GM23338 (cell line): Measurements from ENCODE around the gene RDH12. TPM values are rescaled to one million over a fixed set of nuclear protein-coding genes. Genes with fewer than 3 reads are reported as not detected.

Source experiments
- ATAC-seq: fragments of 200-7000 bp; cut with Tn5 transposase; 3 replicates; pipeline ENCODE4 v1.9.1; 2020
- DNase-seq: peaks from one replicate; pipeline ENCODE4 v3.0.0-alpha.2; 2015; ENCODE audit warnings: low spot score
- H2AFZ ChIP-seq: fragments of 200-600 bp; sonication (generic); 2 replicates; pipeline ENCODE4 v1.8.0; 2016; ENCODE audit warnings: antibody characterized with exemption, mild to moderate bottlenecking, moderate library complexity
- H3F3A ChIP-seq: fragments of 200-600 bp; sonication (generic); replicated peaks from 2 replicates; pipeline ENCODE4 v1.8.0; 2017; ENCODE audit warnings: antibody characterized with exemption, mixed run types, low read depth
- H3K27ac ChIP-seq: fragments of 200-600 bp; sonication (generic); 2 replicates; pipeline ENCODE4 v1.6.1; 2016; ENCODE audit warnings: low read depth
- H3K27me3 ChIP-seq: fragments of 200-600 bp; sonication (generic); 2 replicates; pipeline ENCODE4 v1.8.0; 2016; ENCODE audit warnings: mild to moderate bottlenecking, mixed run types, moderate library complexity; ENCODE audit not compliant: insufficient read depth
- H3K36me3 ChIP-seq: fragments of 200-600 bp; sonication (generic); 2 replicates; pipeline ENCODE4 v1.8.0; 2016; ENCODE audit warnings: mild to moderate bottlenecking; ENCODE audit not compliant: insufficient read depth
- H3K4me1 ChIP-seq: fragments of 200-600 bp; sonication (generic); 2 replicates; pipeline ENCODE4 v1.8.0; 2016; ENCODE audit warnings: mild to moderate bottlenecking, moderate library complexity; ENCODE audit not compliant: insufficient read depth
- H3K4me2 ChIP-seq: fragments of 200-600 bp; sonication (generic); 2 replicates; pipeline ENCODE4 v1.7.1; 2017; ENCODE audit warnings: mixed run types
- H3K4me3 ChIP-seq: fragments of 200-600 bp; sonication (generic); 2 replicates; pipeline ENCODE4 v1.6.1; 2016; ENCODE audit warnings: mixed run types
- H3K79me2 ChIP-seq: fragments of 200-600 bp; sonication (generic); replicated peaks from 2 replicates; pipeline ENCODE4 v1.8.0; 2017; ENCODE audit warnings: mild to moderate bottlenecking; ENCODE audit not compliant: insufficient read depth
- H3K9me2 ChIP-seq: fragments of 200-600 bp; sonication (generic); 2 replicates; pipeline ENCODE4 v1.8.0; 2017; ENCODE audit not compliant: insufficient read depth
- H4K20me1 ChIP-seq: fragments of 200-600 bp; sonication (generic); replicated peaks from 2 replicates; pipeline ENCODE4 v1.8.0; 2017; ENCODE audit warnings: mild to moderate bottlenecking; ENCODE audit not compliant: insufficient read depth
- H3K27ac Mint-ChIP-seq: 2 replicates; pipeline ENCODE4 v1.8.0; 2020; ENCODE audit warnings: inconsistent platforms, mild to moderate bottlenecking, moderate library complexity, mixed read lengths
- H3K27me3 Mint-ChIP-seq: 3 replicates; pipeline ENCODE4 v1.8.0; 2022; ENCODE audit warnings: low read depth, mild to moderate bottlenecking, moderate library complexity, mixed read lengths, inconsistent platforms; ENCODE audit not compliant: insufficient read depth, poor library complexity
- H3K36me3 Mint-ChIP-seq: 3 replicates; pipeline ENCODE4 v1.8.0; 2021; ENCODE audit warnings: low read depth, mild to moderate bottlenecking, inconsistent platforms, moderate library complexity, mixed read lengths
- H3K4me1 Mint-ChIP-seq: 3 replicates; pipeline ENCODE4 v1.8.0; 2020; ENCODE audit warnings: mild to moderate bottlenecking, inconsistent platforms, mixed read lengths
- H3K4me3 Mint-ChIP-seq: 3 replicates; pipeline ENCODE4 v1.8.0; 2021; ENCODE audit warnings: moderate library complexity, mild to moderate bottlenecking, inconsistent platforms, mixed read lengths
- H3K9me3 Mint-ChIP-seq: 3 replicates; pipeline ENCODE4 v1.8.0; 2020; ENCODE audit warnings: moderate library complexity, mild to moderate bottlenecking, inconsistent platforms, mixed read lengths
- CREB1 ChIP-seq: fragments of 250-450 bp; sonication (Bioruptor Pico); IDR thresholded peaks from 2 replicates; pipeline ENCODE4 v1.5.0; 2020; ENCODE audit warnings: low read depth, mild to moderate bottlenecking, moderate library complexity
- ETS1 ChIP-seq: IDR thresholded peaks from 2 replicates; pipeline ENCODE4 v1.6.1; 2016; ENCODE audit warnings: antibody characterized with exemption
- EZH2 ChIP-seq: fragments of 200-600 bp; sonication (generic); IDR thresholded peaks from one replicate; pipeline ENCODE4 v1.8.0; 2017; ENCODE audit warnings: antibody characterized with exemption, mild to moderate bottlenecking, low read depth; ENCODE audit not compliant: unreplicated experiment
- JUNB ChIP-seq: IDR thresholded peaks from one replicate; pipeline ENCODE4 v1.6.1; 2016; ENCODE audit warnings: antibody characterized with exemption; ENCODE audit not compliant: unreplicated experiment
- NANOG ChIP-seq: IDR thresholded peaks from 2 replicates; pipeline ENCODE4 v1.6.1; 2016; ENCODE audit warnings: antibody characterized with exemption, borderline replicate concordance
- STAT1 ChIP-seq: IDR thresholded peaks from one replicate; pipeline ENCODE4 v1.6.1; 2016; ENCODE audit warnings: antibody characterized with exemption; ENCODE audit not compliant: unreplicated experiment
- ZNF114 ChIP-seq: fragments of 250-450 bp; sonication (Bioruptor Pico); IDR thresholded peaks from 2 replicates; pipeline ENCODE4 v1.5.0; 2020; ENCODE audit warnings: mild to moderate bottlenecking, moderate library complexity
- ZNF331 ChIP-seq: fragments of 250-450 bp; sonication (Bioruptor Pico); IDR thresholded peaks from 2 replicates; pipeline ENCODE4 v1.5.0; 2020; ENCODE audit warnings: low read depth, mild to moderate bottlenecking, moderate library complexity
- polyA plus RNA-seq: library from polyadenylated mRNA; unstranded; fragments of >200 nt; fragmentation: Nextera tagmentation; extraction: Ambion mirVana; gene quantifications from 2 replicates; pipeline ENCODE4 v1.2.1, GENCODE V29; 2016
- total RNA-seq: library from RNA; depleted of rRNA; stranded (reverse); fragments of >200 nt; shearing (Covaris generic); gene quantifications from 2 replicates; pipeline ENCODE4 v1.2.3, GENCODE V29; 2014
- TF ChIP-seq, protein P1 (sequence below), 2 experiments: fragments of 200-600 bp in 1 of 2; sonication (generic) in 1 of 2; conservative IDR thresholded peaks; 2 replicates each; pipeline versions ENCODE4 v1.5.1 to v1.6.1; 2016 to 2017; ENCODE audit warnings: antibody characterized with exemption in 2 of 2, low read depth in 2 of 2, mild to moderate bottlenecking in 2 of 2, moderate library complexity in 1 of 2

Gene RDH12
- total and polyA plus RNA-seq, 2 experiments from 2014 or later = 0.28 to 1.6 TPM

DNA sequence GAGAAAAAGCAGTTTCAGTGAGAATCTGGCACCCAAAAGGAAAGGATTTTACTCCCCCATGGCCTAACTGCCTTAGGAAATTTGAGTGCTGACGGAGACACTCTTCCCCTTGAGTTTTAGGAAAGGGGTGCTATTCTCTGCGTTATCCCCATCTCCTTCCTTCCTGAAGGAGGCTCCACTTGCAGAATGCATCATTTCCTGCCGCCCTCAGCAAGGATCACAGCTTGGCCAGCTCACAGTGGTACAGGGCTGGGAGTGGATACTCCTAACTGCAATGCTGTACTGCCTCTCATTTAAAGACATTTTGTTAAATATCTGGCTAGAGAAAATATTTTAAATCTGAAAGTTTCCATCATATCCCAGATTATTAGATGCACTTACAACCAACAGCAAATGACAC, 33.0 kb downstream of the RDH12 start:
- DNase-seq (peak; percentile 63), ATAC-seq (peak; percentile 96)
- no peak overlapping the region for H3K4me3 ChIP-seq
- H3K27me3 Mint-ChIP-seq = peaks cover 3% of the 10 kb centered on the region
- H3K4me3 Mint-ChIP-seq = no peak overlapping the region
- 0 out of 2 replicates have a peak overlapping the region, but pooled peaks have one; percentile 22 for H3K27ac ChIP-seq
- H3K27ac Mint-ChIP-seq = peak overlapping the region; percentile 22; the same call in 1 of the 2 replicates
- peaks cover 17% of the 10 kb centered on the region for H3K4me1 Mint-ChIP-seq
- H4K20me1 ChIP-seq = no peaks in the 10 kb centered on the region
- TF ChIP-seq ZNF331 (CRISPR knock-in tag) = no peak
- TF ChIP-seq, protein P1, sequence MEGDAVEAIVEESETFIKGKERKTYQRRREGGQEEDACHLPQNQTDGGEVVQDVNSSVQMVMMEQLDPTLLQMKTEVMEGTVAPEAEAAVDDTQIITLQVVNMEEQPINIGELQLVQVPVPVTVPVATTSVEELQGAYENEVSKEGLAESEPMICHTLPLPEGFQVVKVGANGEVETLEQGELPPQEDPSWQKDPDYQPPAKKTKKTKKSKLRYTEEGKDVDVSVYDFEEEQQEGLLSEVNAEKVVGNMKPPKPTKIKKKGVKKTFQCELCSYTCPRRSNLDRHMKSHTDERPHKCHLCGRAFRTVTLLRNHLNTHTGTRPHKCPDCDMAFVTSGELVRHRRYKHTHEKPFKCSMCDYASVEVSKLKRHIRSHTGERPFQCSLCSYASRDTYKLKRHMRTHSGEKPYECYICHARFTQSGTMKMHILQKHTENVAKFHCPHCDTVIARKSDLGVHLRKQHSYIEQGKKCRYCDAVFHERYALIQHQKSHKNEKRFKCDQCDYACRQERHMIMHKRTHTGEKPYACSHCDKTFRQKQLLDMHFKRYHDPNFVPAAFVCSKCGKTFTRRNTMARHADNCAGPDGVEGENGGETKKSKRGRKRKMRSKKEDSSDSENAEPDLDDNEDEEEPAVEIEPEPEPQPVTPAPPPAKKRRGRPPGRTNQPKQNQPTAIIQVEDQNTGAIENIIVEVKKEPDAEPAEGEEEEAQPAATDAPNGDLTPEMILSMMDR (conservative IDR thresholded peaks at IDR 0.05; ENCODE audit: low read depth in 2 of 2) = peak; percentile 49 to 58
- TF ChIP-seq CREB1 (CRISPR knock-in tag) = 0 out of 2 replicates have a peak, but pooled peaks have one; percentile 18
- H3K27me3 ChIP-seq = no peaks in the 10 kb centered on the region
- H3F3A ChIP-seq = no peaks in the 10 kb centered on the region
- no peak overlapping the region for H3K4me2 ChIP-seq
- no peaks in the 10 kb centered on the region for H3K9me2 ChIP-seq
- H3K9me3 Mint-ChIP-seq = no peaks in the 10 kb centered on the region
- no peaks in the 10 kb centered on the region for H3K36me3 ChIP-seq
- H3K36me3 Mint-ChIP-seq = no peaks in the 10 kb centered on the region
- H2AFZ ChIP-seq = peak overlapping the region; percentile 40; the same call in 1 of the 2 replicates
- no peaks in the 10 kb centered on the region for H3K79me2 ChIP-seq
- H3K4me1 ChIP-seq = peaks cover 8% of the 10 kb centered on the region

DNA sequence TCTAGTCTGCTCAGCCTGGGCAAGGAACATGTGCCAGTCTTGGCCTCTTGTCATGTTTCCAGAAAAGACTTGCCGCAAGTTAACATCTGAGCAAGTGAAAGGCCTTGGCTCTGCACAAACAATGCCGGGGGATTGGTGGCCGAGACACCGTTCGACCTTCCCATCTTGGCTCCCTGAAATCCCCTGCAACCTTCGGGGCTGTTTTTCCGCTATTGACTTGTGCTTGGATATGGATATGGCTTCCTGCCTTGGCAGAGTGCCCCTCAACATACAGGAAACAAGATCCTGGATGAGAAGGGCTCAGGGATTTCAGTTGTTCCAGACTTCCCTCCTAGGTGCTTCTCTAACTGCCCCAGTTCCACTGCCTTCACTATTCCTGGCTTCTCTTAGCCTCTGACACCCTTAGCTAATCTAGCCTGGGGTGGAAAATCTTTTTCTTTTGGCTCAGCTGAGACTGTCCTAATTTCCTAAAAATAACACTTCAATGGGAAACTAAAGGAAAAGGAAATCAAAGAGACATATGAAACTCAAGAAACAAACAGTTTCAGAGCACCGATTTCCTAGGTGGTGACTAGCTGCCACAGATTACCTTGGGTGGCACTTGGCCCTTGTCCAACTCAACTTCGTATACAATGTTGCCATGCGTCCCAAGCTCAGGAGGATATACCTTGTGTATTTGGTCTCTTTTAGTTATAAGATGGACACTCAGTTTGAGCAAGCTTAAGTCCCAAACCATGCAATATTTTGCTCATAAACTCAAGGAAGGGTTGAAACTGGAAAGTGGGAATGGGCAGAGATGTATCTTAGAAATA, 33.9 kb downstream of the RDH12 start:
- no peak overlapping the region for H3K4me3 Mint-ChIP-seq
- Histone ChIP-seq H3K4me3 (no peak overlapping the region), H3K9me2 (no peaks in the 10 kb centered on the region), H3K4me1 (0 out of 2 replicates have a peak, but pooled peaks cover 3% of the 10 kb centered on the region), H3K4me2 (no peak overlapping the region), H3F3A (no peaks in the 10 kb centered on the region), H2AFZ (peak overlapping the region; percentile 40; the same call in 1 of the 2 replicates), H4K20me1 (no peaks in the 10 kb centered on the region), H3K27ac (no peak overlapping the region), H3K36me3 (no peaks in the 10 kb centered on the region), H3K27me3 (no peaks in the 10 kb centered on the region), H3K79me2 (no peaks in the 10 kb centered on the region)
- peaks cover 13% of the 10 kb centered on the region for H3K4me1 Mint-ChIP-seq
- H3K27ac Mint-ChIP-seq = no peak overlapping the region
- H3K27me3 Mint-ChIP-seq = peaks cover 2% of the 10 kb centered on the region
- H3K9me3 Mint-ChIP-seq = no peaks in the 10 kb centered on the region
- no peaks in the 10 kb centered on the region for H3K36me3 Mint-ChIP-seq
- DNase-seq (no peak), ATAC-seq (no peak)
- no peak for TF ChIP-seq CREB1 (CRISPR knock-in tag)
- TF ChIP-seq EZH2 = no peak
- no peak for TF ChIP-seq JUNB
- no peak for TF ChIP-seq STAT1
- no peak for TF ChIP-seq ETS1
- TF ChIP-seq ZNF331 (CRISPR knock-in tag) = no peak
- TF ChIP-seq ZNF114 (CRISPR knock-in tag) = no peak
- no peak for TF ChIP-seq NANOG
- TF ChIP-seq, protein P1 (conservative IDR thresholded peaks at IDR 0.05; ENCODE audit: low read depth in 2 of 2) = no peak
